ENCODE data around the gene GPATCH1. TPM values are rescaled to one million over a fixed set of nuclear protein-coding genes. Genes with fewer than 3 reads are reported as not detected.
"Not testable (repeated sequence)": the region's sequence is repeated elsewhere in the genome, so short reads cannot be mapped to it uniquely, and the experiment has no call there.

The GPATCH1 gene
- total RNA-seq, 2 donors from 2014 or later = 6.5 to 6.6 TPM

DNA sequence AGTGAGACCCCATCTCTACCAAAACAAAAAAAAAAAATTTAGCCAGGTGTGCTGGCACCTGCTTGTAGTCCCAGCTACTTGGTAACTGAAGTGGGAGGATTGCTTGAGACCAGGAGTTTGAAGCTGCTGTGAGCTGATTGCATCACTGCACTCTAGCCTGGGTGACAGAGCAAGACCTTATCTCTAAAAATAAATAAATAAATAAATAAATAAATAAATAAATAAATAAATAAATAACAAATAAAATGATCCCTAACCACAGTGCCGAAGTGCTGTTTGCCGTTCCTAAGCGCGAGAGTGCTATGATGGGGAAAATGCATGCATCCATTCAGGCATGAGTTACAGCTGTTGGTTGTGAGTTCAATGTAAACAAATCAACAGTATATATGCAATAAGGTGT lies 78.2 kb downstream of the GPATCH1 start:
- Histone ChIP-seq H3K4me3 (no peak overlapping the region), H3K27ac (no peak overlapping the region), H3K27me3 (replicated peaks; ENCODE audit: insufficient read depth) (no peaks in the 10 kb centered on the region), H3K9me3 (no peaks in the 10 kb centered on the region), H3K36me3 (no peaks in the 10 kb centered on the region), H3K4me1 (ENCODE audit: control insufficient read depth in 1 of 2, low read depth in 2 of 2) (no peaks in the 10 kb centered on the region)
- DNase-seq (ENCODE audit: low spot score) = no peak
- ATAC-seq (ENCODE audit: insufficient number of reproducible peaks, low FRiP score, low read depth) = no peak
- TF ChIP-seq, protein P1, sequence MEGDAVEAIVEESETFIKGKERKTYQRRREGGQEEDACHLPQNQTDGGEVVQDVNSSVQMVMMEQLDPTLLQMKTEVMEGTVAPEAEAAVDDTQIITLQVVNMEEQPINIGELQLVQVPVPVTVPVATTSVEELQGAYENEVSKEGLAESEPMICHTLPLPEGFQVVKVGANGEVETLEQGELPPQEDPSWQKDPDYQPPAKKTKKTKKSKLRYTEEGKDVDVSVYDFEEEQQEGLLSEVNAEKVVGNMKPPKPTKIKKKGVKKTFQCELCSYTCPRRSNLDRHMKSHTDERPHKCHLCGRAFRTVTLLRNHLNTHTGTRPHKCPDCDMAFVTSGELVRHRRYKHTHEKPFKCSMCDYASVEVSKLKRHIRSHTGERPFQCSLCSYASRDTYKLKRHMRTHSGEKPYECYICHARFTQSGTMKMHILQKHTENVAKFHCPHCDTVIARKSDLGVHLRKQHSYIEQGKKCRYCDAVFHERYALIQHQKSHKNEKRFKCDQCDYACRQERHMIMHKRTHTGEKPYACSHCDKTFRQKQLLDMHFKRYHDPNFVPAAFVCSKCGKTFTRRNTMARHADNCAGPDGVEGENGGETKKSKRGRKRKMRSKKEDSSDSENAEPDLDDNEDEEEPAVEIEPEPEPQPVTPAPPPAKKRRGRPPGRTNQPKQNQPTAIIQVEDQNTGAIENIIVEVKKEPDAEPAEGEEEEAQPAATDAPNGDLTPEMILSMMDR (IDR thresholded peaks at IDR 0.05) = no peak

DNA sequence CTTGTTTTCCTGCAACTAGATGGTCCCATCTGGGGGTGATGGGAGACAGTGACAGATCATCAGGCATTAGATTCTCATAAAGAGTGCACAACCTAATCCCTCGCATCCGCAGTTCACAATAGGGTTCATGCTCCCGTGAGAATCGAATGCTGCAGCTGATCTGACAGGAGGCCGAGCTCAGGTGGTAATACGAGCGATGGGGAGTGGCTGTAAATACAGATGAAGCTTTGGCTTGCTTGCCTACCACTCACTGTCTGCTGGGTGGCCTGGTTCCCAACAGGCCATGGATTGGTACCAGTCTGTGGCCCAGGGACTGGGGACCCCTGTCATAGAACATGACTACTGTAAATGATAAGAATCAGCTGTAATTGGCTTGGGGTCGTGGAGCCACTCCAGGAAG lies 78.9 kb downstream of the GPATCH1 start:
- ATAC-seq (ENCODE audit: insufficient number of reproducible peaks, low FRiP score, low read depth) (no peak), DNase-seq (ENCODE audit: low spot score) (no peak)
- Histone ChIP-seq H3K36me3 (no peaks in the 10 kb centered on the region), H3K9me3 (no peaks in the 10 kb centered on the region), H3K27me3 (replicated peaks; ENCODE audit: insufficient read depth) (no peaks in the 10 kb centered on the region), H3K4me3 (no peak overlapping the region), H3K27ac (no peak overlapping the region), H3K4me1 (ENCODE audit: control insufficient read depth in 1 of 2, low read depth in 2 of 2) (no peaks in the 10 kb centered on the region)
- TF ChIP-seq, protein P1 (IDR thresholded peaks at IDR 0.05) = no peak

DNA sequence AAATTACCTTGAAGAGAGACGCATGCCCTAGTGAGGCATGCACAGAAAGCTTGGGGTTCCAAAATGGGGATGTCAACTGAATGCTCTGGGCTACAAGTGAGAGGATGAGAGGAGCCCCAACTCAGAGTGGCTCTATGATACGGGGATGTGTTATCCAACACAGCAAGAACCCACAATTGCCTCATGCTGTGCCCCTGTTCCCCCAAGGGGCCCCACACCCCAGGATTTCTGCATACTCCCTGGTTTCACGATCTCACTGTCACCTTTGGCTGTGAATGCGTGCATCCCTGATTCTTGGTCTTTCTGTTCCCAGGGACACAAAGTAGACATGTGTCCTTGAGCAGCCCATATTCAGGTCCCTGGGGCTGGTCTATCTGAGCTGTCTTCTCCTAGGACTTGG lies 80.2 kb downstream of the GPATCH1 start:
- no peak for DNase-seq (ENCODE audit: low spot score)
- H3K4me1 ChIP-seq (ENCODE audit: control insufficient read depth in 1 of 2, low read depth in 2 of 2) = no peaks in the 10 kb centered on the region
- no peaks in the 10 kb centered on the region for H3K9me3 ChIP-seq
- H3K27ac ChIP-seq = no peak overlapping the region
- no peaks in the 10 kb centered on the region for H3K36me3 ChIP-seq
- no peaks in the 10 kb centered on the region for H3K27me3 ChIP-seq (replicated peaks; ENCODE audit: insufficient read depth)
- ATAC-seq (ENCODE audit: insufficient number of reproducible peaks, low FRiP score, low read depth) = no peak
- no peak overlapping the region for H3K4me3 ChIP-seq
- TF ChIP-seq, protein P1 (IDR thresholded peaks at IDR 0.05) = no peak

DNA sequence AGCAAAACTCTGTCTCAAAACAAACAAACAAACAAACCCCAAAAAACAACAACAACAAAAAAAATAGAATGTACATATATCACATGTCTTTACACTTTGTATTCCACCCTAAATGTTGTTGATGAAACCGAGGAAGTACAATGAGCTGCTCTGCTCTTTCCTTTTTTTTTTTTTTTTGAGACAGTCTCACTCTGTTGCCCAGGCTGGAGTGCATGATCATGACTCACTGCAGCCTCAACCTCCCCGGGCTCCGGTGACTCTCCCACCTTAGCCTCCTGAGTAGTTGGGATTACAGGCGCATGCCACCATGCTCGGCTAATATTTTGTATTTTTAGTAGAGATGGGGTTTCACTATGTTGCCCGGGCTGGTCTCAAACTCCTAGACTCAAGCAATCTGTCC lies 82.5 kb downstream of the GPATCH1 start:
- no peaks in the 10 kb centered on the region for H3K27me3 ChIP-seq (replicated peaks; ENCODE audit: insufficient read depth)
- TF ChIP-seq, protein P1 (IDR thresholded peaks at IDR 0.05) = no peak

DNA sequence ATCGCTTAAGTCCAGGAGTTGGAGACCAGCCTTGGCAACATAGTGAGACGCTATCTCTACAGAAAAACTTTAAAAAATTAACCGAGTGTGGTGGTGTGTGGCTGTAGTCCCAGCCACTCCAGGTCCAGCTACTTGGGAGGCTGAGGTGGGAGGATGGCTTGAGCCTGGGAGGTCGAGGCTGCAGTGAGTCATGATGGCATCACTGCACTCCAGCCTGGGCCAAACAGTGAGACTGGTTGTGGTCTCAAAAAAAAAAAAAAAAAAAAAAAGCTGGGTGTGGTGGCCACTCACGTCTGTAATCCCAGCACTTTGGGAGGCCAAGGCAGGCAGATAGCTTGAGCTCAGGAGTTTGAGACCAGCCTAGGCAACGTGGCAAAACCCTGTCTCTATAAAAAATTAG lies 85.1 kb downstream of the GPATCH1 start:
- not testable (repeated sequence) for DNase-seq (ENCODE audit: low spot score); H3K9me3 ChIP-seq

More for the DNA sequence above, 82.5 kb downstream of the GPATCH1 start:
- no peaks in the 10 kb centered on the region for H3K9me3 ChIP-seq
- DNase-seq (ENCODE audit: low spot score) (no peak), ATAC-seq (ENCODE audit: insufficient number of reproducible peaks, low FRiP score, low read depth) (no peak)
- no peak overlapping the region for H3K4me3 ChIP-seq
- H3K36me3 ChIP-seq = no peaks in the 10 kb centered on the region
- no peak overlapping the region for H3K27ac ChIP-seq
- H3K4me1 ChIP-seq (ENCODE audit: control insufficient read depth in 1 of 2, low read depth in 2 of 2) = no peaks in the 10 kb centered on the region

DNA sequence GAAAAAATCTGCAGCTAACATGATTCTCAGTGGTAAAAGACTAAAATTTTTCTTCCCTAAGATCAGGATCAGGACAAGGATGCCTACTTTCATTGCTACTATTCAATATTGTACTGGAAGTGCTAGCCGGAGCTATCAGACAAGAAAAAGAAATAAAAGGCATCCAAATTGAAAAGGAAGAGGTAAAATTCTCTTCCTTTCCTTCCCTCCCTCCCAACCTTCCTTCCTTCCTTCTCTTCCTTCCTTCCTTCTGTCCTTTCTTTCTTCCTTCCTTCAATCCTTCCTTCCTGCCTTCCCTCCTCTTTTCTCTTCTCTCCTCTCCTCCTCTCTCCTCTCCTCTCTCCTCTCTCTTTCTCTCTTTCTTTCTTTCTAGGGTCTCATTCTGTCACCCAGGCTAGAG lies 86.5 kb downstream of the GPATCH1 start:
- Histone ChIP-seq H3K27me3 (replicated peaks; ENCODE audit: insufficient read depth) (no peaks in the 10 kb centered on the region), H3K36me3 (no peaks in the 10 kb centered on the region), H3K4me1 (ENCODE audit: control insufficient read depth in 1 of 2, low read depth in 2 of 2) (no peaks in the 10 kb centered on the region), H3K9me3 (no peaks in the 10 kb centered on the region), H3K4me3 (no peak overlapping the region), H3K27ac (no peak overlapping the region)
- ATAC-seq (ENCODE audit: insufficient number of reproducible peaks, low FRiP score, low read depth) (no peak), DNase-seq (ENCODE audit: low spot score) (no peak)
- TF ChIP-seq, protein P1 (IDR thresholded peaks at IDR 0.05) = no peak

More for the DNA sequence above, 85.1 kb downstream of the GPATCH1 start:
- H3K27ac ChIP-seq; ATAC-seq (ENCODE audit: insufficient number of reproducible peaks, low FRiP score, low read depth); H3K4me3 ChIP-seq; H3K27me3 ChIP-seq (replicated peaks; ENCODE audit: insufficient read depth); H3K4me1 ChIP-seq (ENCODE audit: control insufficient read depth in 1 of 2, low read depth in 2 of 2); H3K36me3 ChIP-seq: not testable (repeated sequence)

Data from thoracic aorta (tissue), 2 donors.